Measurements from ENCODE around the gene HMCES. TPM values are rescaled to one million over a fixed set of nuclear protein-coding genes. Genes with fewer than 3 reads are reported as not detected.
A peak's percentile ranks its signal among the peaks of the same experiment; 100 is the strongest.

The HMCES gene
- total and polyA plus RNA-seq, 2 of the 13 experiments (the other 11 are each of a cell fraction or from before 2014, with no cell fraction given) = 16.1 to 37.5 TPM

DNA sequence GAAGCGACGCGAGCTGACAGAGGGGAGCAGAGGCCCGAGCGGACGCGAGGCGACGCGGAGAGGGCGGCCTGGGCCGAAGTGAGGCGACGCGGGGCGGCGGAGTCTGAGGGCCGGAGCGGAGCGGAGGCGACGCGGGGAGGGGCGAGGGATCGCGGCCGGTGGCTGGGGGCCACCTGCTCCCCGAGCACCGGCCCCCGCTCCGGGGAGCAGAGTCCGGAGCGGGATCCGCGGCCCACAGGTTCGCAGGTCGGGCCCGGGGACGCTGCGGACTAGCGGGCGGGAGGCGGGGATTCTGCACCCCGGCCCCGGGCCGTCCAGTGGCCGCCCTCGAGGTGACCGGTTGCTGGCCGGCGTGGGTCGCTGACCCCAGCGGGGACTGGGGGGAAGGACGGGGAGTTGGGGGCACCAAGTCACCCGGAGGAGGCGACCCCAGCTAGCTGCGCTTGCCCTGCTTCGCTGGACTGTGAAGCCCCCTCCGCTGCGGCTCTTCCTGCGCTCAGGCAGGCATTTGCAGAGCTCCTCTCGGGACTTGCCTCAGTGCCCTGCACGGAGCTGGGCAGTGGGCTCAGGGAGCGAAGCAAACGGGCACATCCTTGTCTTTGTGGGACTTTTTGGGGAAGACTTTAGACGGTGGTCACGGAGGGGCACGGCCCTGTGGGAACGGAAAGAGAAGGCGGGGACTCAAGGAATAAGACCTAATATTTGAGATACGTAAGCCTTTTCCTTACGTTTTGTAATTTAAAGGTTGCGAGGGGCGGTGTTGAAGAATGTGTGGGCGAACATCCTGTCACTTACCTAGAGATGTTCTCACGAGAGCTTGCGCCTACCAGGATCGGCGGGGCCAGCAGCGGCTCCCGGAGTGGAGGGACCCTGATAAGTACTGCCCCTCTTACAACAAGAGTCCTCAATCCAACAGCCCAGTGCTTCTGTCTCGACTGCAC lies 566 bp downstream of the HMCES start (continued):
- TF ChIP-seq POLR2AphosphoS5 (IDR thresholded peaks at IDR 0.05; ENCODE audit: low read depth, low read length) = peak; percentile 20; the same call in 1 of the 2 replicates
- TF ChIP-seq SOX6 (IDR thresholded peaks at IDR 0.05) = no peak
- no peak for TF ChIP-seq SOX6 (CRISPR knock-in tag; IDR thresholded peaks at IDR 0.05)
- TF ChIP-seq, protein P1, sequence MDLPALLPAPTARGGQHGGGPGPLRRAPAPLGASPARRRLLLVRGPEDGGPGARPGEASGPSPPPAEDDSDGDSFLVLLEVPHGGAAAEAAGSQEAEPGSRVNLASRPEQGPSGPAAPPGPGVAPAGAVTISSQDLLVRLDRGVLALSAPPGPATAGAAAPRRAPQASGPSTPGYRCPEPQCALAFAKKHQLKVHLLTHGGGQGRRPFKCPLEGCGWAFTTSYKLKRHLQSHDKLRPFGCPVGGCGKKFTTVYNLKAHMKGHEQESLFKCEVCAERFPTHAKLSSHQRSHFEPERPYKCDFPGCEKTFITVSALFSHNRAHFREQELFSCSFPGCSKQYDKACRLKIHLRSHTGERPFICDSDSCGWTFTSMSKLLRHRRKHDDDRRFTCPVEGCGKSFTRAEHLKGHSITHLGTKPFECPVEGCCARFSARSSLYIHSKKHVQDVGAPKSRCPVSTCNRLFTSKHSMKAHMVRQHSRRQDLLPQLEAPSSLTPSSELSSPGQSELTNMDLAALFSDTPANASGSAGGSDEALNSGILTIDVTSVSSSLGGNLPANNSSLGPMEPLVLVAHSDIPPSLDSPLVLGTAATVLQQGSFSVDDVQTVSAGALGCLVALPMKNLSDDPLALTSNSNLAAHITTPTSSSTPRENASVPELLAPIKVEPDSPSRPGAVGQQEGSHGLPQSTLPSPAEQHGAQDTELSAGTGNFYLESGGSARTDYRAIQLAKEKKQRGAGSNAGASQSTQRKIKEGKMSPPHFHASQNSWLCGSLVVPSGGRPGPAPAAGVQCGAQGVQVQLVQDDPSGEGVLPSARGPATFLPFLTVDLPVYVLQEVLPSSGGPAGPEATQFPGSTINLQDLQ (CRISPR knock-in tag; IDR thresholded peaks at IDR 0.05) = 0 out of 2 replicates have a peak, but pooled peaks have one; percentile 4
- no peak for TF ChIP-seq ZNF274 (CRISPR knock-in tag; IDR thresholded peaks at IDR 0.05)
- TF ChIP-seq, protein P2, sequence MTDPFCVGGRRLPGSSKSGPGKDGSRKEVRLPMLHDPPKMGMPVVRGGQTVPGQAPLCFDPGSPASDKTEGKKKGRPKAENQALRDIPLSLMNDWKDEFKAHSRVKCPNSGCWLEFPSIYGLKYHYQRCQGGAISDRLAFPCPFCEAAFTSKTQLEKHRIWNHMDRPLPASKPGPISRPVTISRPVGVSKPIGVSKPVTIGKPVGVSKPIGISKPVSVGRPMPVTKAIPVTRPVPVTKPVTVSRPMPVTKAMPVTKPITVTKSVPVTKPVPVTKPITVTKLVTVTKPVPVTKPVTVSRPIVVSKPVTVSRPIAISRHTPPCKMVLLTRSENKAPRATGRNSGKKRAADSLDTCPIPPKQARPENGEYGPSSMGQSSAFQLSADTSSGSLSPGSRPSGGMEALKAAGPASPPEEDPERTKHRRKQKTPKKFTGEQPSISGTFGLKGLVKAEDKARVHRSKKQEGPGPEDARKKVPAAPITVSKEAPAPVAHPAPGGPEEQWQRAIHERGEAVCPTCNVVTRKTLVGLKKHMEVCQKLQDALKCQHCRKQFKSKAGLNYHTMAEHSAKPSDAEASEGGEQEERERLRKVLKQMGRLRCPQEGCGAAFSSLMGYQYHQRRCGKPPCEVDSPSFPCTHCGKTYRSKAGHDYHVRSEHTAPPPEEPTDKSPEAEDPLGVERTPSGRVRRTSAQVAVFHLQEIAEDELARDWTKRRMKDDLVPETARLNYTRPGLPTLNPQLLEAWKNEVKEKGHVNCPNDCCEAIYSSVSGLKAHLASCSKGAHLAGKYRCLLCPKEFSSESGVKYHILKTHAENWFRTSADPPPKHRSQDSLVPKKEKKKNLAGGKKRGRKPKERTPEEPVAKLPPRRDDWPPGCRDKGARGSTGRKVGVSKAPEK (CRISPR knock-in tag; IDR thresholded peaks at IDR 0.05; ENCODE audit: borderline replicate concordance) = no peak
- TF ChIP-seq, protein P3, sequence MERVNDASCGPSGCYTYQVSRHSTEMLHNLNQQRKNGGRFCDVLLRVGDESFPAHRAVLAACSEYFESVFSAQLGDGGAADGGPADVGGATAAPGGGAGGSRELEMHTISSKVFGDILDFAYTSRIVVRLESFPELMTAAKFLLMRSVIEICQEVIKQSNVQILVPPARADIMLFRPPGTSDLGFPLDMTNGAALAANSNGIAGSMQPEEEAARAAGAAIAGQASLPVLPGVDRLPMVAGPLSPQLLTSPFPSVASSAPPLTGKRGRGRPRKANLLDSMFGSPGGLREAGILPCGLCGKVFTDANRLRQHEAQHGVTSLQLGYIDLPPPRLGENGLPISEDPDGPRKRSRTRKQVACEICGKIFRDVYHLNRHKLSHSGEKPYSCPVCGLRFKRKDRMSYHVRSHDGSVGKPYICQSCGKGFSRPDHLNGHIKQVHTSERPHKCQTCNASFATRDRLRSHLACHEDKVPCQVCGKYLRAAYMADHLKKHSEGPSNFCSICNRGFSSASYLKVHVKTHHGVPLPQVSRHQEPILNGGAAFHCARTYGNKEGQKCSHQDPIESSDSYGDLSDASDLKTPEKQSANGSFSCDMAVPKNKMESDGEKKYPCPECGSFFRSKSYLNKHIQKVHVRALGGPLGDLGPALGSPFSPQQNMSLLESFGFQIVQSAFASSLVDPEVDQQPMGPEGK (CRISPR knock-in tag; IDR thresholded peaks at IDR 0.05) = peak; percentile 72
- peak; percentile 33; the same call in 1 of the 2 replicates for TF ChIP-seq MXD4 (CRISPR knock-in tag; IDR thresholded peaks at IDR 0.05)
- TF ChIP-seq GATAD1 (CRISPR knock-in tag; IDR thresholded peaks at IDR 0.05) = no peak
- TF ChIP-seq, protein P4, sequence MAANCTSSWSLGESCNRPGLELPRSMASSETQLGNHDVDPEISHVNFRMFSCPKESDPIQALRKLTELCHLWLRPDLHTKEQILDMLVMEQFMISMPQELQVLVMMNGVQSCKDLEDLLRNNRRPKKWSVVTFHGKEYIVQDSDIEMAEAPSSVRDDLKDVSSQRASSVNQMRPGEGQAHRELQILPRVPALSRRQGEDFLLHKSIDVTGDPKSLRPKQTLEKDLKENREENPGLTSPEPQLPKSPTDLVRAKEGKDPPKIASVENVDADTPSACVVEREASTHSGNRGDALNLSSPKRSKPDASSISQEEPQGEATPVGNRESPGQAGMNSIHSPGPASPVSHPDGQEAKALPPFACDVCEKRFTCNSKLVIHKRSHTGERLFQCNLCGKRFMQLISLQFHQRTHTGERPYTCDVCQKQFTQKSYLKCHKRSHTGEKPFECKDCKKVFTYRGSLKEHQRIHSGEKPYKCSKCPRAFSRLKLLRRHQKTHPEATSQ (CRISPR knock-in tag; IDR thresholded peaks at IDR 0.05; ENCODE audit: borderline replicate concordance) = no peak
- TF ChIP-seq ATF1 (CRISPR knock-in tag; IDR thresholded peaks at IDR 0.05) = no peak
- TF ChIP-seq HOXA3 (CRISPR knock-in tag; IDR thresholded peaks at IDR 0.05) = 0 out of 2 replicates have a peak, but pooled peaks have one; percentile 14
- peak; percentile 81; the same call in 1 of the 2 replicates for TF ChIP-seq ZSCAN20 (CRISPR knock-in tag; IDR thresholded peaks at IDR 0.05; ENCODE audit: borderline replicate concordance)
- no peak for TF ChIP-seq ZNF709 (CRISPR knock-in tag; IDR thresholded peaks at IDR 0.05)
- TF ChIP-seq, protein P5, sequence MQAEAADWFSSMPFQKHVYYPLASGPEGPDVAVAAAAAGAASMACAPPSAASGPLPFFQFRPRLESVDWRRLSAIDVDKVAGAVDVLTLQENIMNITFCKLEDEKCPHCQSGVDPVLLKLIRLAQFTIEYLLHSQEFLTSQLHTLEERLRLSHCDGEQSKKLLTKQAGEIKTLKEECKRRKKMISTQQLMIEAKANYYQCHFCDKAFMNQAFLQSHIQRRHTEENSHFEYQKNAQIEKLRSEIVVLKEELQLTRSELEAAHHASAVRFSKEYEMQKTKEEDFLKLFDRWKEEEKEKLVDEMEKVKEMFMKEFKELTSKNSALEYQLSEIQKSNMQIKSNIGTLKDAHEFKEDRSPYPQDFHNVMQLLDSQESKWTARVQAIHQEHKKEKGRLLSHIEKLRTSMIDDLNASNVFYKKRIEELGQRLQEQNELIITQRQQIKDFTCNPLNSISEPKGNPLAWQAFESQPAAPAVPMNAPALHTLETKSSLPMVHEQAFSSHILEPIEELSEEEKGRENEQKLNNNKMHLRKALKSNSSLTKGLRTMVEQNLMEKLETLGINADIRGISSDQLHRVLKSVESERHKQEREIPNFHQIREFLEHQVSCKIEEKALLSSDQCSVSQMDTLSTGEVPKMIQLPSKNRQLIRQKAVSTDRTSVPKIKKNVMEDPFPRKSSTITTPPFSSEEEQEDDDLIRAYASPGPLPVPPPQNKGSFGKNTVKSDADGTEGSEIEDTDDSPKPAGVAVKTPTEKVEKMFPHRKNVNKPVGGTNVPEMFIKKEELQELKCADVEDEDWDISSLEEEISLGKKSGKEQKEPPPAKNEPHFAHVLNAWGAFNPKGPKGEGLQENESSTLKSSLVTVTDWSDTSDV (CRISPR knock-in tag; IDR thresholded peaks at IDR 0.05) = 0 out of 2 replicates have a peak, but pooled peaks have one; percentile 15
- TF ChIP-seq ZNF766 (CRISPR knock-in tag; IDR thresholded peaks at IDR 0.05; ENCODE audit: borderline replicate concordance) = no peak
